ENCODE data around the gene ADARB2.

The ADARB2 gene

DNA sequence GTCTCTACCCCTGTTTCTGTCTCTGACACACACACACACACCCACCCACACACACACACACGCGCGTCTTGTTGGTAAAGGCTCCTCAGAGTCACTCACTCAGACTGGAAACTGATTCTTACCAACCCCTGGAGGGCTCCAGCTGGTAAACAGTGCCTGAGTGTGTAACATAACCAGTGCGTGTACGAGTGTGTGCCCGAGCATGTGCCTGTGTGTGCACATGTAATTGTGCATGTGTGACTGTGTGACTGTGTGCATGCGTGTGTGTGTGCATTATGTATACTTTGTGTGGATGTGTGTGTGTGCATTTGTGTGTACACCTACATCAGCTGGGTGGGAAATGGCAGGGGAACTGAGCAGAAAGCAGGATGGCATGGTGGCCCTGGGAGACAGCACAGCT is 364.0 kb downstream of the ADARB2 start:
- no peak for DNase-seq (ENCODE audit: extremely low read depth, low read depth)
- TF ChIP-seq CTCF (IDR thresholded peaks at IDR 0.05; ENCODE audit: low read depth, low read length) = no peak

GRCh38 chr10:1372212-1372611 is 365.1 kb downstream of the ADARB2 start:
- no peak for DNase-seq (ENCODE audit: extremely low read depth, low read depth)
- TF ChIP-seq CTCF (IDR thresholded peaks at IDR 0.05; ENCODE audit: low read depth, low read length) = no peak

- DNase-seq (ENCODE audit: extremely low read depth, low read depth) = no peak
- no peak for TF ChIP-seq CTCF (IDR thresholded peaks at IDR 0.05; ENCODE audit: low read depth, low read length)
These were observed 367.0 kb downstream of the ADARB2 start for GRCh38 chr10:1370298-1370697.

DNA sequence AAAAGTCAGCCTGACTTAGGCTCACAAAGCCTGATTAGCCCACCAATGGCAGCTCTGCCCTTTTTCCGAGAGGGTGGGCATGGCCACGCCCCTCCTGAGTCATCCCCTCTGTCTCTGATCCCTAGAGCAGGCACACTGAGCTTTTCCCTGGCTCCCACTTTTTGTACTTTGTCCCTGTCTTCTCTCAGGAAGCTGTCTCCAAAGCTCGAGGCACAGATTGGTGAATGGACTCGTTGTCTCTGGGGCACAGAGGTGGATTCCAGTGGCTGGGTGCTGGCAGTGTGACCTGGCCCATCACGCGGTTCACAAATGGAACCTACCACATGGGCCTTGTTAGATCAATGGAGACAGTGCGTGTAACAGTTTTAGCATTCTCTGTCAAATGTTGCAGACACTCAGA is 367.7 kb downstream of the ADARB2 start:
- TF ChIP-seq CTCF (IDR thresholded peaks at IDR 0.05; ENCODE audit: low read depth, low read length) = no peak
- no peak for DNase-seq (ENCODE audit: extremely low read depth, low read depth)

DNA sequence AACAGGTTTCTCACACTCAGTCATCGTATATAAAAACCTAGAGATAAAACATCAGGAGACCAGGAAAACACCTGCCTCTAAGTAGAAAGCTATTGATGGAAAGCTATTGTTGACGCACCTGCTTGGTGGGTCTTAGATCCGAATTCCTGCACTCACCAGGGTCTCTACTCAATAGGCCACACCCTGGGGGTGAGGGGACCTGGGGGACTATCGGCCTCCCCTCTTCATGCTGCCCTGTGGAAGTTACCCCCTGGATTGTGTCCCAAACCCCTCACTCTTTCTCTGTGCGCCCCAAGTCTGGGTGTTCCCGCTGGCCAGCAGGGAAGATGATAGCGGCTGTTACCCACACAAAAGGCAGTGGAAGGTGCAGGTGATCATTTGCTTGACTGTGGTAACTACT is 368.1 kb downstream of the ADARB2 start:
- no peak for TF ChIP-seq CTCF (IDR thresholded peaks at IDR 0.05; ENCODE audit: low read depth, low read length)
- DNase-seq (ENCODE audit: extremely low read depth, low read depth) = no peak

- no peak for TF ChIP-seq CTCF (IDR thresholded peaks at IDR 0.05; ENCODE audit: low read depth, low read length)
- no peak for DNase-seq (ENCODE audit: extremely low read depth, low read depth)
These were observed 368.5 kb downstream of the ADARB2 start for GRCh38 chr10:1368842-1369171.

- DNase-seq (ENCODE audit: extremely low read depth, low read depth) = no peak
- no peak for TF ChIP-seq CTCF (IDR thresholded peaks at IDR 0.05; ENCODE audit: low read depth, low read length)
These were observed 369.1 kb downstream of the ADARB2 start for GRCh38 chr10:1367938-1368841.
